SU-DHL-6 (cell line): Measurements from ENCODE around the gene RPS6KA5.

ENCODE experiments used
- H2AFZ ChIP-seq: fragments of 200-600 bp; sonication (generic); 2 replicates; pipeline ENCODE4 v1.6.1; 2014; ENCODE audit warnings: low read depth, mild to moderate bottlenecking, moderate library complexity, mixed read lengths, antibody characterized with exemption, low read length; ENCODE audit not compliant: severe bottlenecking
- H3F3A ChIP-seq: fragments of 200-600 bp; shearing (Covaris generic); 2 replicates; pipeline ENCODE4 v1.6.0; 2016; ENCODE audit warnings: antibody characterized with exemption, mild to moderate bottlenecking; ENCODE audit not compliant: insufficient read depth
- H3K27ac ChIP-seq: fragments of 200-600 bp; sonication (generic); 2 replicates; pipeline ENCODE4 v1.5.1; 2016; ENCODE audit warnings: low read depth, mild to moderate bottlenecking, low read length, moderate library complexity, mixed read lengths
- H3K27me3 ChIP-seq: fragments of 200-600 bp; sonication (generic), shearing (Covaris generic); 2 replicates; pipeline ENCODE4 v1.6.0; 2014; ENCODE audit warnings: mild to moderate bottlenecking, low read length
- H3K36me3 ChIP-seq: fragments of 200-600 bp; sonication (generic); 2 replicates; pipeline ENCODE4 v1.6.1; 2014; ENCODE audit warnings: mild to moderate bottlenecking, low read length, mixed read lengths
- H3K4me2 ChIP-seq: fragments of 300-600, 200-600 bp; shearing (Covaris generic), sonication (generic); 2 replicates; pipeline ENCODE4 v1.6.0; 2014; ENCODE audit warnings: low read length, low read depth, mild to moderate bottlenecking; ENCODE audit not compliant: poor library complexity, severe bottlenecking
- H3K4me3 ChIP-seq: fragments of 200-600 bp; sonication (generic); 2 replicates; pipeline ENCODE4 v1.5.1; 2014; ENCODE audit warnings: antibody characterized with exemption, low read length, mild to moderate bottlenecking, mixed read lengths; ENCODE audit not compliant: insufficient read depth, poor library complexity, severe bottlenecking
- H3K79me2 ChIP-seq: fragments of 200-600 bp; sonication (generic); 2 replicates; pipeline ENCODE4 v1.6.1; 2014; ENCODE audit warnings: mild to moderate bottlenecking, low read length, moderate library complexity; ENCODE audit not compliant: insufficient read depth
- H3K9ac ChIP-seq: fragments of 200-600 bp; sonication (generic); 2 replicates; pipeline ENCODE4 v1.7.0; 2014; ENCODE audit warnings: mild to moderate bottlenecking, low read length
- H3K9me2 ChIP-seq: fragments of 200-600 bp; sonication (generic); replicated peaks from 2 replicates; pipeline ENCODE4 v1.6.1; 2014; ENCODE audit warnings: low read length; ENCODE audit not compliant: insufficient read depth
- H3K9me3 ChIP-seq: fragments of 200-600 bp; sonication (generic); 2 replicates; pipeline ENCODE4 v1.6.1; 2014; ENCODE audit warnings: low read length, mixed read lengths; ENCODE audit not compliant: insufficient read depth
- H4K20me1 ChIP-seq: fragments of 200-600 bp; sonication (generic); 2 replicates; pipeline ENCODE4 v1.6.1; 2014; ENCODE audit warnings: low read depth, mild to moderate bottlenecking, antibody characterized with exemption, low read length, moderate library complexity, mixed read lengths
- EZH2phosphoT487 ChIP-seq: fragments of 200-600 bp; sonication (generic), shearing (Covaris generic); conservative IDR thresholded peaks from 2 replicates; pipeline ENCODE4 v1.6.1; 2018; ENCODE audit warnings: mild to moderate bottlenecking, antibody characterized with exemption, low read length, moderate library complexity, mixed read lengths
- TF ChIP-seq, protein P1 (sequence below): fragments of 200-600 bp; sonication (generic); IDR thresholded peaks from one replicate; pipeline ENCODE4 v1.5.1; 2017; ENCODE audit warnings: antibody characterized with exemption, mild to moderate bottlenecking, low read length, moderate library complexity; ENCODE audit not compliant: insufficient read depth, poor library complexity, severe bottlenecking

RPS6KA5 gene

DNA sequence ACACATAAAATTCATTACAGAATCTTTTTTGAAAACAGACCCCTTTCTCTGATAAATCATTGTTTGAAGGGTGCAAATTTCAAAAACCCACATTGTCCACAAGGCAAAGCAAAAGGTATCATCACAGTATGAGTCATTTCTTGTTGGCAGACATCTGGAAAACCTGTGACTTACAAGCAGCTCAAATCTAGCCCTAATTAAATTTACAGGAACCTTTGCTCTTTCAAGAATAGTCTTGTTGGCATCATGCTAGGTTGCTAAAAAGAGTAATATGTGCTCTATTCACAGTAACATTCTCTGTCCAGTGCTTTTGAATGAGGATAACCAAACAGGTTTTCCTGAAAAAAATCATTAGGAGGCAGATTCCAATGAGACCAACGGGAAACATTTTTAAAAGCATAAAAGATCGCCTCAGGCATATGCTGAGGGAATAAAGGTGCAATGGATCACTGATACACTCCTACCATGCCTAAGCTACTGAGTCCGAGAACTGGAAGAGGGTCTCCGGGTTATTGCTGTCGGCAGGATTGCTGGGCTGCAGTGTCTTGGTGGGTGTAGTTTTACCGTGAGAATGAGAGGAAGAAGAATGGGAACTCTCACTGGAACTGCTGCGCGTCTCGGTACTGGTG, 188.7 kb downstream of the RPS6KA5 start:
- Histone ChIP-seq H3K4me3 (no peak overlapping the region), H3K9ac (no peak overlapping the region), H3F3A (no peaks in the 10 kb centered on the region), H3K9me3 (no peaks in the 10 kb centered on the region), H3K27me3 (no peaks in the 10 kb centered on the region), H3K36me3 (no peaks in the 10 kb centered on the region), H4K20me1 (no peaks in the 10 kb centered on the region), H3K9me2 (no peaks in the 10 kb centered on the region), H3K79me2 (no peaks in the 10 kb centered on the region), H3K4me2 (no peak overlapping the region), H3K27ac (no peak overlapping the region), H2AFZ (no peak overlapping the region)
- TF ChIP-seq, protein P1, sequence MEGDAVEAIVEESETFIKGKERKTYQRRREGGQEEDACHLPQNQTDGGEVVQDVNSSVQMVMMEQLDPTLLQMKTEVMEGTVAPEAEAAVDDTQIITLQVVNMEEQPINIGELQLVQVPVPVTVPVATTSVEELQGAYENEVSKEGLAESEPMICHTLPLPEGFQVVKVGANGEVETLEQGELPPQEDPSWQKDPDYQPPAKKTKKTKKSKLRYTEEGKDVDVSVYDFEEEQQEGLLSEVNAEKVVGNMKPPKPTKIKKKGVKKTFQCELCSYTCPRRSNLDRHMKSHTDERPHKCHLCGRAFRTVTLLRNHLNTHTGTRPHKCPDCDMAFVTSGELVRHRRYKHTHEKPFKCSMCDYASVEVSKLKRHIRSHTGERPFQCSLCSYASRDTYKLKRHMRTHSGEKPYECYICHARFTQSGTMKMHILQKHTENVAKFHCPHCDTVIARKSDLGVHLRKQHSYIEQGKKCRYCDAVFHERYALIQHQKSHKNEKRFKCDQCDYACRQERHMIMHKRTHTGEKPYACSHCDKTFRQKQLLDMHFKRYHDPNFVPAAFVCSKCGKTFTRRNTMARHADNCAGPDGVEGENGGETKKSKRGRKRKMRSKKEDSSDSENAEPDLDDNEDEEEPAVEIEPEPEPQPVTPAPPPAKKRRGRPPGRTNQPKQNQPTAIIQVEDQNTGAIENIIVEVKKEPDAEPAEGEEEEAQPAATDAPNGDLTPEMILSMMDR = no peak
- no peak for TF ChIP-seq EZH2phosphoT487

DNA sequence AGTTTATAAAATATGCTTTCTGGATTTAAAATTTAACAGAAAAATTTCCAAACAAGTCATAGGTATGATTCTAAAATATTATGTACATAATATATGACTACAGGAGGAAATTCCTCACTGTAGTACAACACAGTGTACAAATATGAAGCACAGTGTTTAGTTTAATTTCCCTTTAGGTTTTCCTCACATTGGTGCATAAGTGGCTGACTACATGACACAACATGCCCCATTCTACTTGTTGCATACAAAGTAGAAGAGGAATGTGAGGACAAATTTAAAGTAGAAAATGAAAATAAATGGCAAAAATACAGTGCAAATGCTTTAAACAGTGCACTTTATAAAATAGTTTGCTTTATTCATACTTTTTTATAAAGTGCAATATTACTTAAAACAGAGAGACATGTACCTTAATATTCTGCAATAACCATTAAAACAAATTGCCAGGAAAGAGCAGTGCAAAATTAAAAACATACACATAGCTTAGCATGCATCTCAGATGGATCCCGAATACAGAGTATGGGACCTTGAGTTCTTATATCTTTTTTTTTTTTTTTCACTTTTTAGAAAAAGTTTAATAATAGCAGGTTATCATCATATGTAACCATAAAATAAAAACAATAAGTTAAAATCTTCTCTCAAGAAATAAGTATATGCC, 189.4 kb downstream of the RPS6KA5 start:
- Histone ChIP-seq H2AFZ (no peak overlapping the region), H3K4me3 (no peak overlapping the region), H3K4me2 (no peak overlapping the region), H3K9ac (no peak overlapping the region), H3K9me3 (no peaks in the 10 kb centered on the region), H4K20me1 (no peaks in the 10 kb centered on the region), H3F3A (no peaks in the 10 kb centered on the region), H3K36me3 (no peaks in the 10 kb centered on the region), H3K27me3 (no peaks in the 10 kb centered on the region), H3K27ac (no peak overlapping the region), H3K9me2 (no peaks in the 10 kb centered on the region), H3K79me2 (no peaks in the 10 kb centered on the region)
- TF ChIP-seq, protein P1 = no peak
- TF ChIP-seq EZH2phosphoT487 = no peak

DNA sequence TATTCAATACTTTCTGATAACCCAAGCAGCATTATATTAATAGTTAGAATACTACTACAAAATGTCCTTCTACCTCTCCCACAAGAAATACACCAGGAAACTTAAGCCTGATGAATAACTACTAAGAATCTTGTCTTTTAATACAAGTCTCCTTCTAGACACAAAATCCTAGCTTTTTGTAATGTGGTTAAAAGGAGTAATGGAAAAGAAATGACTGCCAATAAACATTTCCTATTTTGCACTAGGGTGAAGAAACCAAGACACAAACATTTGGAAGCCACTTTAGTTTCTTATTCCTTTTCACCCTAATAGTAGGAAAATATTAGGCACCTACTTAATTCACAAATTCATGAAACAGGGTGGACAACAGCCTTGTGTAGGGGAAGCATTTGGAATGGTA, 192.9 kb downstream of the RPS6KA5 start:
- H2AFZ ChIP-seq = no peak overlapping the region
- H3K9ac ChIP-seq = no peak overlapping the region

More for the DNA sequence above, 192.9 kb downstream of the RPS6KA5 start:
- H3K36me3 ChIP-seq = no peaks in the 10 kb centered on the region
- H3K9me3 ChIP-seq = no peaks in the 10 kb centered on the region
- no peak overlapping the region for H3K4me2 ChIP-seq
- no peak overlapping the region for H3K4me3 ChIP-seq
- H3K79me2 ChIP-seq = no peaks in the 10 kb centered on the region
- no peaks in the 10 kb centered on the region for H3K9me2 ChIP-seq
- H3K27ac ChIP-seq = no peak overlapping the region
- no peak for TF ChIP-seq EZH2phosphoT487
- TF ChIP-seq, protein P1 = no peak
- H4K20me1 ChIP-seq = no peaks in the 10 kb centered on the region
- H3K27me3 ChIP-seq = no peaks in the 10 kb centered on the region
- H3F3A ChIP-seq = no peaks in the 10 kb centered on the region
